Measurements from ENCODE around the gene TMSB15B.

GRCh38 chrX:104013606-104014005, 51.2 kb downstream of the TMSB15B start, which contains the start of gene H2BW1:
- TF ChIP-seq POLR2A (IDR thresholded peaks at IDR 0.05) (no peak), CTCF (IDR thresholded peaks at IDR 0.05) (no peak)

Data from uterus (tissue), 2 donors.